GM21529 (cell line): ENCODE measurements around the gene RESP18.
A peak's percentile ranks its signal among the peaks of the same experiment; 100 is the strongest.

Source experiments
- ATAC-seq: cut with Tn5 transposase; IDR thresholded peaks from one replicate; pipeline ENCODE4 v1.9.1; 2021; ENCODE audit not compliant: unreplicated experiment

RESP18 gene

DNA sequence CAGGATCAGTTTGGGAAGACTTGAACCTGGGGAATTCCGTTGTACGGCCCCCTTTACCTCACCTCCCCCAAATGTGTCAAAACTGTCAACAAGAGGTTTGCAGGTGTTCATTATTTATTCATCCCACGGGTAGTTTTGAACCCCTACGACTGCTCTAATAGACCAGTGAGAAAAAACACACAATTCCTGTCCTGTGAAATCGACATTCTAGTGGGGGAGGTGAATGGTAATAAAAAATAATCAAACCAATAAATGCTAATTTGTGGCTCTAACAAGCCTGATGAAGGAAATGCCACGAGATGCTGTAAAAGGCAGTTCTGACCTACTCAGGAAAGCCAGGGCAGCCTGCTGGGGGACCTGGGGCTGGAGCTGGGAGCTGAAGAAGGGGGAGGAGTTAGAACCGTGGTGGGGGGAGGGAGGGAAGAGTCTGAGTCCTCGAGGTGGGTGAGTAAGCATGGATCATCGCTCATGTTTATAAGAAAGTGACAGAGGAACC, 53.8 kb downstream of the RESP18 start:
- no peak for ATAC-seq

- ATAC-seq, result peak; percentile 30
These were observed 54.6 kb downstream of the RESP18 start for GRCh38 chr2:219277703-219278654.
